HEK293T (cell line): ENCODE measurements around the gene CAMK1G.

ENCODE experiments used
- NFRKB ChIP-seq: fragments of 450-650 bp; IDR thresholded peaks from 2 replicates; pipeline ENCODE4 v1.6.1; 2016; ENCODE audit warnings: mild to moderate bottlenecking, moderate library complexity
- SUZ12 ChIP-seq: fragments of 450-650 bp; IDR thresholded peaks from 2 replicates; pipeline ENCODE4 v1.6.1; 2016; ENCODE audit warnings: mild to moderate bottlenecking
- TF ChIP-seq, protein P1 (sequence below): fragments of 450-650 bp; IDR thresholded peaks from 2 replicates; pipeline ENCODE4 v1.6.1; 2016

DNA sequence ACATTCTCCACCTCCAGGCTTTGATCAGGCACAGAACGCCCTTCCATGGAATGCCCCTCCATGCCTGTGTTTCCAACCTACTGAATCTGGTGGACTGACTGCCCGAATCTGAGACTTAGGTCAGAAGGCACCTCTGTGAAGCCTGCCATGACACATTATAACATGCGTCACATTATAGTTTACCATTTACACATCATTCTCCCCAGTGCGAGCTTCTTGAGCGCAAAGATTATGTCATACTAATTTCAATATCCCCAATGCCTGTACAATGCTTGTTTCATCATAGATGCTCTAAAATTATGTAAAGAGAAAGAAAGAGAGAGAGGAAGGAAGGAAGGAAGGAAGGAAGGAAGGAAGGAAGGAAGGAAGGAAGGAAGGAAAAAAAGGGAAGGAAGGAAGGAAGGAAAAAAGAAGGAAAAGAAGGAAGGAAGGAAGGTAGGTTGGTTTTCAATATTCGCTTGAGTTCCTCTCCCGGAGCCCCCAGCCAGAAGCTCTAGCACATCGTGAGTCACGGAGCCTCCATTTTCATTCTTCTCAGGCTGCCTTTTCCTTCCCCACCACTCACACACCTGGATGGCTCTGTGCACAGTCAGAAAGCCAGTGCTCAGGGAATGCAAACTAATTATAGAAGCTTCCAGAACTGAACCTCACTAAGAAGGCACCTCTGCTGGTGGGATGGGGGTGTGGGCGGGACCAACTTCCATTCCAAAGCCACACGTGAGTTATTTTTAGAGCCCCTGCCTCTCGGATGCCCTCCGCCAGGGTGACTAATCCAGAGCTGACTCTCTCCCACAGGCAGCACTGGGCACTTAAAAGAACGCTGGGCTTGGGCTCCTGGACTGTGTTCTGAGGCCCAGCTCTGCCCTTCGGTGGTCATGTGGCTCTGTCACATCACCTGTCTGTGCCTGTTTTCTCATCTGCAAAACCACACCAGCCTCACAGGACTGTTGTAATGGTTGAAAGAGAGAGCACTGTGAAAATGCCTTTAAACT is 41.3 kb downstream of the CAMK1G start:
- TF ChIP-seq, protein P1, sequence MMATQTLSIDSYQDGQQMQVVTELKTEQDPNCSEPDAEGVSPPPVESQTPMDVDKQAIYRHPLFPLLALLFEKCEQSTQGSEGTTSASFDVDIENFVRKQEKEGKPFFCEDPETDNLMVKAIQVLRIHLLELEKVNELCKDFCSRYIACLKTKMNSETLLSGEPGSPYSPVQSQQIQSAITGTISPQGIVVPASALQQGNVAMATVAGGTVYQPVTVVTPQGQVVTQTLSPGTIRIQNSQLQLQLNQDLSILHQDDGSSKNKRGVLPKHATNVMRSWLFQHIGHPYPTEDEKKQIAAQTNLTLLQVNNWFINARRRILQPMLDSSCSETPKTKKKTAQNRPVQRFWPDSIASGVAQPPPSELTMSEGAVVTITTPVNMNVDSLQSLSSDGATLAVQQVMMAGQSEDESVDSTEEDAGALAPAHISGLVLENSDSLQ: no peak
- no peak for TF ChIP-seq SUZ12
- no peak for TF ChIP-seq NFRKB
